PFSK-1 (cell line): ENCODE measurements around the gene GNA14.
A peak's percentile ranks its signal among the peaks of the same experiment; 100 is the strongest.

Experiments used
- FOXP2 ChIP-seq: optimal IDR thresholded peaks from 2 replicates; pipeline ENCODE3; 2011; ENCODE audit warnings: borderline replicate concordance, control low read depth, inconsistent platforms; ENCODE audit not compliant: insufficient read depth; ENCODE audit errors: extremely low read length, extremely low read depth
- POLR2AphosphoS5 ChIP-seq: IDR thresholded peaks from 2 replicates; pipeline ENCODE4 v1.6.1; 2012; ENCODE audit warnings: low read depth, mild to moderate bottlenecking, control low read depth, low read length, moderate library complexity
- REST ChIP-seq, 2 experiments: IDR thresholded peaks; 2 replicates each; pipeline versions ENCODE4 v1.6.1 to v1.8.0; 2011 to 2012; ENCODE audit warnings: low read depth in 2 of 2, low read length in 2 of 2, control low read depth in 1 of 2, inconsistent platforms in 1 of 2, mild to moderate bottlenecking in 1 of 2, moderate library complexity in 1 of 2; ENCODE audit not compliant: insufficient read depth in 1 of 2
- SIN3A ChIP-seq: IDR thresholded peaks from 2 replicates; pipeline ENCODE4 v1.6.1; 2012; ENCODE audit warnings: mild to moderate bottlenecking, low read length, moderate library complexity, borderline replicate concordance; ENCODE audit not compliant: insufficient read depth
- TAF1 ChIP-seq: IDR thresholded peaks from 2 replicates; pipeline ENCODE4 v1.6.1; 2012; ENCODE audit warnings: low read length, control low read depth, borderline replicate concordance; ENCODE audit not compliant: insufficient read depth

Gene GNA14

GRCh38 chr9:77440057-77440456, 208.1 kb downstream of the GNA14 start:
- no peak for TF ChIP-seq SIN3A
- TF ChIP-seq FOXP2, result peak; percentile 23
- TF ChIP-seq TAF1, result no peak
- no peak for TF ChIP-seq REST (IDR thresholded peaks at IDR 0.05; ENCODE audit: insufficient read depth in 1 of 2, low read depth in 2 of 2, low read length in 2 of 2)

- TF ChIP-seq FOXP2 (no peak), REST (IDR thresholded peaks at IDR 0.05; ENCODE audit: insufficient read depth in 1 of 2, low read depth in 2 of 2, low read length in 2 of 2) (no peak), POLR2AphosphoS5 (no peak), SIN3A (no peak), TAF1 (no peak)
Measured at GRCh38 chr9:77438653-77439052, 209.5 kb downstream of the GNA14 start.

- no peak for TF ChIP-seq TAF1
- no peak for TF ChIP-seq REST (IDR thresholded peaks at IDR 0.05; ENCODE audit: insufficient read depth in 1 of 2, low read depth in 2 of 2, low read length in 2 of 2)
- TF ChIP-seq SIN3A, result no peak
- no peak for TF ChIP-seq POLR2AphosphoS5
- no peak for TF ChIP-seq FOXP2
Measured at GRCh38 chr9:77435688-77436087, 212.4 kb downstream of the GNA14 start.

GRCh38 chr9:77435277-77435676, 212.8 kb downstream of the GNA14 start:
- TF ChIP-seq REST (IDR thresholded peaks at IDR 0.05; ENCODE audit: insufficient read depth in 1 of 2, low read depth in 2 of 2, low read length in 2 of 2), result no peak
- TF ChIP-seq SIN3A, result no peak
- TF ChIP-seq FOXP2, result no peak
- no peak for TF ChIP-seq POLR2AphosphoS5
- no peak for TF ChIP-seq TAF1

GRCh38 chr9:77433675-77434445, 214.3 kb downstream of the GNA14 start:
- TF ChIP-seq REST (IDR thresholded peaks at IDR 0.05; ENCODE audit: insufficient read depth in 1 of 2, low read depth in 2 of 2, low read length in 2 of 2) (no peak), SIN3A (no peak), FOXP2 (no peak), POLR2AphosphoS5 (no peak), TAF1 (no peak)
